ENCODE measurements around the gene NFIA.
"Not testable (repeated sequence)": the region's sequence is repeated elsewhere in the genome, so short reads cannot be mapped to it uniquely, and the experiment has no call there.

NFIA gene

GRCh38 chr1:61255358-61255703 lies 173.0 kb downstream of the NFIA start:
- no peak for DNase-seq

GRCh38 chr1:61259379-61260148 lies 177.2 kb downstream of the NFIA start:
- no peak for DNase-seq

GRCh38 chr1:61260171-61260570 lies 177.8 kb downstream of the NFIA start:
- DNase-seq = no peak

GRCh38 chr1:61261595-61261994 lies 179.2 kb downstream of the NFIA start:
- DNase-seq = no peak

- DNase-seq = no peak
These were observed 181.8 kb downstream of the NFIA start for GRCh38 chr1:61263905-61264824.

- DNase-seq = no peak
These were observed 182.5 kb downstream of the NFIA start for GRCh38 chr1:61264825-61265242.

GRCh38 chr1:61265665-61266064 lies 183.3 kb downstream of the NFIA start:
- DNase-seq = no peak

- DNase-seq = no peak
These were observed 184.4 kb downstream of the NFIA start for GRCh38 chr1:61266738-61267137.

GRCh38 chr1:61268546-61269240 lies 186.3 kb downstream of the NFIA start:
- no peak for DNase-seq

GRCh38 chr1:61269602-61270001 lies 187.2 kb downstream of the NFIA start:
- no peak for DNase-seq

- no peak for DNase-seq
These were observed 187.7 kb downstream of the NFIA start for GRCh38 chr1:61270107-61270506.

GRCh38 chr1:61270761-61271411 lies 188.5 kb downstream of the NFIA start:
- DNase-seq = no peak

- DNase-seq = no peak
These were observed 189.0 kb downstream of the NFIA start for GRCh38 chr1:61271412-61271789.

GRCh38 chr1:61273167-61273705 lies 190.9 kb downstream of the NFIA start:
- DNase-seq = no peak

- DNase-seq = no peak
These were observed 191.5 kb downstream of the NFIA start for GRCh38 chr1:61273861-61274260.

GRCh38 chr1:61274939-61275338 lies 192.6 kb downstream of the NFIA start:
- DNase-seq = no peak

GRCh38 chr1:61276246-61276645 lies 193.9 kb downstream of the NFIA start:
- DNase-seq = no peak

- DNase-seq = no peak
These were observed 194.8 kb downstream of the NFIA start for GRCh38 chr1:61277121-61277690.

GRCh38 chr1:61278503-61278902 lies 196.1 kb downstream of the NFIA start:
- not testable (repeated sequence) for DNase-seq

GRCh38 chr1:61278966-61279365 lies 196.6 kb downstream of the NFIA start:
- DNase-seq = no peak

GRCh38 chr1:61279570-61279969 lies 197.2 kb downstream of the NFIA start:
- no peak for DNase-seq

- DNase-seq = no peak
These were observed 198.1 kb downstream of the NFIA start for GRCh38 chr1:61280452-61280851.
